H9 (cell line): ENCODE measurements around the gene ZNF283. TPM values are rescaled to one million over a fixed set of nuclear protein-coding genes. Genes with fewer than 3 reads are reported as not detected.

Experiments used
- DNase-seq: peaks from one replicate; pipeline ENCODE4 v3.0.0-alpha.2; 2017
- H2AFZ ChIP-seq: one replicate; pipeline ENCODE4 v1.6.1; 2013; ENCODE audit warnings: mild to moderate bottlenecking, low read length, control low read depth, moderate library complexity
- H2AK5ac ChIP-seq: 2 replicates; pipeline ENCODE4 v1.6.1; 2013; ENCODE audit warnings: low read length, control low read depth, mixed read lengths; ENCODE audit not compliant: insufficient read length
- H2BK120ac ChIP-seq: one replicate; pipeline ENCODE4 v1.6.1; 2013; ENCODE audit warnings: low read depth, mild to moderate bottlenecking, low read length, control low read depth, inconsistent platforms; ENCODE audit not compliant: poor library complexity, severe bottlenecking
- H2BK12ac ChIP-seq: 2 replicates; pipeline ENCODE4 v1.6.1; 2013; ENCODE audit warnings: low read length, control low read depth, mixed read lengths, low read depth; ENCODE audit not compliant: insufficient read length
- H2BK15ac ChIP-seq: 2 replicates; pipeline ENCODE4 v1.6.1; 2013; ENCODE audit warnings: low read depth, low read length, control low read depth
- H2BK20ac ChIP-seq: one replicate; pipeline ENCODE4 v1.6.1; 2013; ENCODE audit warnings: low read depth, mild to moderate bottlenecking, low read length, control low read depth, inconsistent platforms; ENCODE audit not compliant: poor library complexity, severe bottlenecking
- H2BK5ac ChIP-seq: 2 replicates; pipeline ENCODE4 v1.6.1; 2013; ENCODE audit warnings: low read length, control low read depth, mixed read lengths; ENCODE audit not compliant: insufficient read length
- H3K14ac ChIP-seq: 2 replicates; pipeline ENCODE4 v1.6.1; 2013; ENCODE audit warnings: low read length, control low read depth; ENCODE audit not compliant: insufficient read depth
- H3K18ac ChIP-seq: 2 replicates; pipeline ENCODE4 v1.6.1; 2013; ENCODE audit warnings: low read depth, mild to moderate bottlenecking, mixed read lengths, low read length, control low read depth; ENCODE audit not compliant: insufficient read length
- H3K23ac ChIP-seq: 2 replicates; pipeline ENCODE4 v1.6.1; 2013; ENCODE audit warnings: low read length, control low read depth, mixed read lengths, low read depth; ENCODE audit not compliant: insufficient read length
- H3K23me2 ChIP-seq: 2 replicates; pipeline ENCODE4 v1.6.1; 2013; ENCODE audit warnings: low read depth, mild to moderate bottlenecking, mixed read lengths, low read length, control low read depth; ENCODE audit not compliant: insufficient read length, poor library complexity, severe bottlenecking
- H3K27ac ChIP-seq: 2 replicates; pipeline ENCODE4 v1.5.1; 2013; ENCODE audit warnings: low read length, control low read depth, mixed read lengths, low read depth; ENCODE audit not compliant: insufficient read length
- H3K27me3 ChIP-seq: 2 replicates; pipeline ENCODE4 v1.6.1; 2013; ENCODE audit warnings: low read length, control low read depth, inconsistent platforms; ENCODE audit not compliant: insufficient read depth
- H3K4ac ChIP-seq: 2 replicates; pipeline ENCODE4 v1.6.1; 2013; ENCODE audit warnings: low read depth, mild to moderate bottlenecking, control low read depth, inconsistent platforms, low read length, moderate library complexity
- H3K4me1 ChIP-seq: 2 replicates; pipeline ENCODE4 v1.6.1; 2013; ENCODE audit warnings: low read length, control low read depth, inconsistent platforms; ENCODE audit not compliant: insufficient read depth
- H3K4me2 ChIP-seq: 2 replicates; pipeline ENCODE4 v1.6.1; 2013; ENCODE audit warnings: low read length, control low read depth, mixed read lengths; ENCODE audit not compliant: insufficient read length, insufficient read depth
- H3K56ac ChIP-seq: 2 replicates; pipeline ENCODE4 v1.6.1; 2013; ENCODE audit warnings: low read depth, mild to moderate bottlenecking, mixed read lengths, low read length, control low read depth; ENCODE audit not compliant: insufficient read length
- H3K79me1 ChIP-seq: 2 replicates; pipeline ENCODE4 v1.6.1; 2013; ENCODE audit warnings: low read depth, mild to moderate bottlenecking, moderate library complexity, low read length, control low read depth, inconsistent platforms; ENCODE audit not compliant: insufficient read depth, poor library complexity, severe bottlenecking
- H3K79me2 ChIP-seq: 2 replicates; pipeline ENCODE4 v1.6.1; 2013; ENCODE audit warnings: low read length, control low read depth, inconsistent platforms; ENCODE audit not compliant: insufficient read depth
- H3K9ac ChIP-seq: 2 replicates; pipeline ENCODE4 v1.6.1; 2013; ENCODE audit warnings: low read length, control low read depth, mixed read lengths; ENCODE audit not compliant: insufficient read length; ENCODE audit errors: extremely low read depth
- H3K9me3 ChIP-seq: one replicate; pipeline ENCODE4 v1.6.1; 2013; ENCODE audit warnings: low read depth, low read length, inconsistent platforms; ENCODE audit not compliant: control insufficient read depth
- H3T11ph ChIP-seq: one replicate; pipeline ENCODE4 v1.6.1; 2013; ENCODE audit warnings: mild to moderate bottlenecking, low read length, control low read depth, inconsistent platforms
- H4K20me1 ChIP-seq: one replicate; pipeline ENCODE4 v1.6.1; 2013; ENCODE audit not compliant: control insufficient read depth, insufficient read length, insufficient read depth
- H4K5ac ChIP-seq: 2 replicates; pipeline ENCODE4 v1.6.1; 2013; ENCODE audit warnings: low read depth, mild to moderate bottlenecking, mixed read lengths, low read length, control low read depth; ENCODE audit not compliant: insufficient read length
- H4K8ac ChIP-seq: replicated peaks from 2 replicates; pipeline ENCODE4 v1.6.1; 2013; ENCODE audit warnings: low read length, control low read depth, mixed read lengths, low read depth; ENCODE audit not compliant: insufficient read length
- H4K91ac ChIP-seq: 2 replicates; pipeline ENCODE4 v1.6.1; 2013; ENCODE audit warnings: low read depth, mild to moderate bottlenecking, moderate library complexity, mixed read lengths, low read length, control low read depth; ENCODE audit not compliant: insufficient read length
- H3K27ac Mint-ChIP-seq, 3 experiments: 2 replicates in 2 of 3; 3 replicates in 1 of 3; pipeline ENCODE4 v1.8.0; 2020 to 2021; ENCODE audit warnings: mixed read lengths in 3 of 3, mild to moderate bottlenecking in 1 of 3, moderate library complexity in 1 of 3
- H3K27me3 Mint-ChIP-seq: 2 replicates; pipeline ENCODE4 v1.8.0; 2021; ENCODE audit warnings: low read depth, mild to moderate bottlenecking, moderate library complexity, mixed read lengths
- H3K36me3 Mint-ChIP-seq, 3 experiments: 2 replicates in 2 of 3; 3 replicates in 1 of 3; pipeline ENCODE4 v1.8.0; 2020 to 2021; ENCODE audit warnings: low read depth in 3 of 3, mixed read lengths in 3 of 3; ENCODE audit not compliant: insufficient read depth in 1 of 3
- H3K4me1 Mint-ChIP-seq, 2 experiments: 2 replicates each; pipeline ENCODE4 v1.8.0; 2020; ENCODE audit warnings: mixed read lengths in 2 of 2
- H3K4me3 Mint-ChIP-seq, 2 experiments: 2 replicates in 1 of 2; 3 replicates in 1 of 2; pipeline ENCODE4 v1.8.0; 2020 to 2021; ENCODE audit warnings: mild to moderate bottlenecking in 2 of 2, mixed read lengths in 2 of 2, moderate library complexity in 1 of 2
- H3K9me3 Mint-ChIP-seq, 2 experiments: 2 replicates in 1 of 2; 3 replicates in 1 of 2; pipeline ENCODE4 v1.8.0; 2020; ENCODE audit warnings: mild to moderate bottlenecking in 2 of 2, mixed read lengths in 2 of 2, moderate library complexity in 1 of 2
- CTCF ChIP-seq: fragments of 200-600 bp; sonication (generic); conservative IDR thresholded peaks from 3 replicates; pipeline ENCODE4 v1.8.0; 2021; ENCODE audit warnings: antibody characterized with exemption, mild to moderate bottlenecking
- WGBS: extraction: QIAGEN DNeasy Blood & Tissue Kit; methylation state at CpG from one replicate; pipeline ENCODE4 v1.1.7; 2013; ENCODE audit warnings: missing lambda C conversion rate, low lambda C conversion rate, mixed read lengths; ENCODE audit not compliant: insufficient read length; ENCODE audit errors: extremely low coverage; 5-methylcytosine and 5-hydroxymethylcytosine counted together
- total RNA-seq: library from RNA; stranded (reverse); gene quantifications from 2 replicates; pipeline ENCODE4 v1.2.1, GENCODE V29; 2021

ZNF283 gene
- total RNA-seq, 1 experiment from 2014 or later: 10.4 TPM

- H4K91ac ChIP-seq: no peak overlapping the region
- H3K23ac ChIP-seq: no peak overlapping the region
- H3K4ac ChIP-seq: no peak overlapping the region
- no peak overlapping the region for H2BK120ac ChIP-seq
- H4K8ac ChIP-seq: no peak overlapping the region
- H3K14ac ChIP-seq: no peak overlapping the region
- no peaks in the 10 kb centered on the region for H3K27me3 ChIP-seq
- no peak overlapping the region for H3K4me2 ChIP-seq
- H2BK20ac ChIP-seq: no peak overlapping the region
- H3K27me3 Mint-ChIP-seq: no peaks in the 10 kb centered on the region
- no peaks in the 10 kb centered on the region for H4K20me1 ChIP-seq
- H3K27ac ChIP-seq: no peak overlapping the region
- H3K79me2 ChIP-seq: no peaks in the 10 kb centered on the region
- H3K79me1 ChIP-seq: no peaks in the 10 kb centered on the region
- DNase-seq: no peak
- no peaks in the 10 kb centered on the region for H3K23me2 ChIP-seq
- H3K4me1 Mint-ChIP-seq: no peaks in the 10 kb centered on the region
- H3K18ac ChIP-seq: no peak overlapping the region
- no peak overlapping the region for H2BK12ac ChIP-seq
- no peak overlapping the region for H3K4me3 Mint-ChIP-seq
- no peak overlapping the region for H4K5ac ChIP-seq
- H2AFZ ChIP-seq: no peak overlapping the region
- no peak overlapping the region for H2AK5ac ChIP-seq
- no CpG with 5 or more reads among the region's 5 CpGs for WGBS
- H3K9ac ChIP-seq: no peak overlapping the region
- no peak overlapping the region for H2BK15ac ChIP-seq
- H3T11ph ChIP-seq: no peak overlapping the region
- H3K36me3 Mint-ChIP-seq: peaks cover 7 to 42% (median 31%) of the 10 kb centered on the region in 3 experiments
- H3K56ac ChIP-seq: no peak overlapping the region
- TF ChIP-seq CTCF: no peak
- no peak overlapping the region for H2BK5ac ChIP-seq
- no peak overlapping the region for H3K27ac Mint-ChIP-seq
- H3K9me3 Mint-ChIP-seq: peaks cover 73 to 76% of the 10 kb centered on the region in 2 experiments
- no peaks in the 10 kb centered on the region for H3K4me1 ChIP-seq
- peaks cover 54% of the 10 kb centered on the region for H3K9me3 ChIP-seq
Measured at GRCh38 chr19:43872547-43873336, 45.6 kb downstream of the ZNF283 start.
